Colonic mucosa (tissue), 4 donors: Measurements from ENCODE around the gene CCNI2. TPM values are rescaled to one million over a fixed set of nuclear protein-coding genes. Genes with fewer than 3 reads are reported as not detected.

Experiments used
- DNase-seq: peaks from one replicate; pipeline ENCODE4 v3.0.0-alpha.2; 2020
- H3K27ac ChIP-seq: fragments of 200-600 bp; one replicate; pipeline ENCODE4 v1.8.0; 2021
- H3K27me3 ChIP-seq: fragments of 200-600 bp; one replicate; pipeline ENCODE4 v1.8.0; 2021
- H3K36me3 ChIP-seq: fragments of 200-600 bp; one replicate; pipeline ENCODE4 v1.8.0; 2021
- H3K4me1 ChIP-seq: fragments of 200-600 bp; one replicate; pipeline ENCODE4 v1.8.0; 2021; ENCODE audit warnings: mild to moderate bottlenecking
- H3K4me3 ChIP-seq: fragments of 200-600 bp; one replicate; pipeline ENCODE4 v1.8.0; 2021
- H3K9ac ChIP-seq, 2 donors: one replicate each; pipeline ENCODE4 v1.7.0; 2013; ENCODE audit warnings: control low read depth in 2 of 2, low read depth in 2 of 2, low read length in 2 of 2
- H3K9me3 ChIP-seq: fragments of 200-600 bp; one replicate; pipeline ENCODE4 v1.8.0; 2021
- intact Hi-C: fragments of 100-400 bp; cut with DNase I; formaldehyde crosslinking; loops from one replicate; pipeline ENCODE4 v1.14.1; 2022
- total RNA-seq, 2 donors: library from RNA; stranded (reverse); fragmentation: NEBNext Ultra II Directional in 1 of 2; extraction: Animal tissue kit (Norgen Biotek cat#: 25700) in 1 of 2; gene quantifications; one replicate each; pipeline ENCODE4 v1.2.1, GENCODE V29; 2021
- TF ChIP-seq, protein P1 (sequence below): fragments of 200-600 bp; IDR thresholded peaks from one replicate; pipeline ENCODE4 v1.8.0; 2022; ENCODE audit warnings: antibody characterized with exemption, mild to moderate bottlenecking
- donor health status: healthy.
- donor health status: DM: no; HTN: no; CAD: no.
- donor health status: DM: no; HTN: no; CAD: no.

CCNI2 gene
- total RNA-seq, 2 donors from 2014 or later = 7.1 to 22.9 TPM

DNA sequence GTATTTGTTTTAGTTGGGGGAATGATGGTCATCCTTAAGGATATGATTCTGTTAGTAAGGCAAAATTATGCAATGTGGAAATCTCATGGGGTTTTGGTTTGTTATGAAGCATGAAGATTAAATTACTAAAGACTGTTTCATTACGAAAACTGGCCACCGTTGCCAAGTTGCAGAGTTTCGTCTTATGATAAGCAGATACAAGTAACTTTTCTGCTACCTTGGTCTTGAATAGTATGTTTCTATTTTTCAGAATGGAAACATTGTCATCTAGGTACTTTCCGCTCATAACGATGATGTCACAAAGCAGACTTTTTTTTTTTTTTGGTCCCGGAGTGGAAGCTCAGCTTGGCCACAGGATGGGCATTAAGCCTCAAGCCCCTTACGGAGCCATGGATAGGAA, 4.2 kb downstream of the CCNI2 start:
- H3K9me3 ChIP-seq = no peaks in the 10 kb centered on the region
- no peak overlapping the region for H3K27ac ChIP-seq
- H3K36me3 ChIP-seq = no peaks in the 10 kb centered on the region
- H3K9ac ChIP-seq = no peak overlapping the region
- no peak for DNase-seq
- intact Hi-C loops = loop anchor here (5.0 kb wide), 1 partner anchor 71 kb away; no protein-coding TSS in a partner anchor
- no peak overlapping the region for H3K4me3 ChIP-seq
- no peaks in the 10 kb centered on the region for H3K4me1 ChIP-seq
- H3K27me3 ChIP-seq = no peaks in the 10 kb centered on the region
- TF ChIP-seq, protein P1, sequence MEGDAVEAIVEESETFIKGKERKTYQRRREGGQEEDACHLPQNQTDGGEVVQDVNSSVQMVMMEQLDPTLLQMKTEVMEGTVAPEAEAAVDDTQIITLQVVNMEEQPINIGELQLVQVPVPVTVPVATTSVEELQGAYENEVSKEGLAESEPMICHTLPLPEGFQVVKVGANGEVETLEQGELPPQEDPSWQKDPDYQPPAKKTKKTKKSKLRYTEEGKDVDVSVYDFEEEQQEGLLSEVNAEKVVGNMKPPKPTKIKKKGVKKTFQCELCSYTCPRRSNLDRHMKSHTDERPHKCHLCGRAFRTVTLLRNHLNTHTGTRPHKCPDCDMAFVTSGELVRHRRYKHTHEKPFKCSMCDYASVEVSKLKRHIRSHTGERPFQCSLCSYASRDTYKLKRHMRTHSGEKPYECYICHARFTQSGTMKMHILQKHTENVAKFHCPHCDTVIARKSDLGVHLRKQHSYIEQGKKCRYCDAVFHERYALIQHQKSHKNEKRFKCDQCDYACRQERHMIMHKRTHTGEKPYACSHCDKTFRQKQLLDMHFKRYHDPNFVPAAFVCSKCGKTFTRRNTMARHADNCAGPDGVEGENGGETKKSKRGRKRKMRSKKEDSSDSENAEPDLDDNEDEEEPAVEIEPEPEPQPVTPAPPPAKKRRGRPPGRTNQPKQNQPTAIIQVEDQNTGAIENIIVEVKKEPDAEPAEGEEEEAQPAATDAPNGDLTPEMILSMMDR = no peak

DNA sequence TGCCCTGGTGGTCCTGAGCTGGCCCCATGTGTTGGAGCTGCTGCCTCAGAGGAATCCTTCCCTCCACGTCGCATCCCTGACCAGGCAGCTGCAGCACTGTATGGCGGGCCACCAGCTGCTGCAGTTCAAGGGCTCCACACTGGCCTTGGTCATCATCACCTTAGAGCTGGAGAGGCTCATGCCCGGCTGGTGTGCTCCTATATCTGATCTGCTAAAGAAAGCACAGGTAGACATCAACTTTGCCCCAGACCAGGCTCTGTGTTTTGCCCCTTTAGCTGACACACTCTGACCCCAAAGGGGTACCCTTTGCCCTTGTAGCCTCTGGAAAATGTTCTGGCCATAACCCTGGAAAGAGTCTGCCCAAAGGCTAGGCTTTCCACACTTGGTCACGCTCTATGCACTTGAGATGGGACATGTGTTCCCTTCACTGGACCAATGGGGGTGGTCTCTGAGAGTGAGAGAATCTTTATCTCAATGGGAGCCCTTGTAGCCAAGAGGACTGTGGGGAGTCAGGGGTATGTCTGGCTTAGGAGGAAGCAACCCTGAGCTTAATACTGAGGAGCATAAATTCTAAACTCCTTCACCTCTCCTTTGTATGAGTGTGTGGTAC, 4.8 kb downstream of the CCNI2 start:
- no peak overlapping the region for H3K4me3 ChIP-seq
- no peak for DNase-seq
- intact Hi-C loops = loop anchor here (5.0 kb wide), 1 partner anchor 70 kb away; no protein-coding TSS in a partner anchor
- no peaks in the 10 kb centered on the region for H3K36me3 ChIP-seq
- no peak overlapping the region for H3K27ac ChIP-seq
- H3K27me3 ChIP-seq = no peaks in the 10 kb centered on the region
- no peaks in the 10 kb centered on the region for H3K4me1 ChIP-seq
- no peak overlapping the region for H3K9ac ChIP-seq
- TF ChIP-seq, protein P1 = no peak
- H3K9me3 ChIP-seq = no peaks in the 10 kb centered on the region

DNA sequence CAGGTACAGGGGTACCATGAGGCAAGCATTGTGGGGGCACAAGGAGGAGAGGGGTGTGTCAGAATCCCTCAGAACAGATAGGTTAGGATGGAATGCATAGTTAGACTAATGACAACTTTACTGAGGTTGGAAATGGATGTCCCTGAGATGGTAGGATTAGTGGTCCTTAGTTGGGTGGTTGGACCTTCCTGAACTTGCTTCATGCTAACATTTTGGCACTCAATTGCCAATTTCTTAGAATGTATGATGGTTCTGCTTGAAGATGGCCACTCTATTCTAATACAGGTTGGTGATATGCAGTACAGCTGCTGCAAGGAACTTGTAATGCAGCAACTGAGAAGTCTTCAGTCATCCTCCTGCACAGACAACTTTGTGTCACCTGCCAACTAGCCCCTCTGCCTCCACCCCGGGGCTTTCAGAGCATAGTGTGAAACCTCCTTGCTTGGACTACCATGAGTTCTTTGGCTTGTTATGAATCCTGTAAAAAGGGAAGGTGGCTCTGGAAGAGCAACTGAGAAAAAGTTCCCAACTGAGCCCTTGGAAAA, 5.4 kb downstream of the CCNI2 start:
- Histone ChIP-seq H3K27me3 (no peaks in the 10 kb centered on the region), H3K27ac (no peak overlapping the region), H3K4me1 (no peaks in the 10 kb centered on the region), H3K36me3 (no peaks in the 10 kb centered on the region), H3K4me3 (no peak overlapping the region), H3K9me3 (no peaks in the 10 kb centered on the region), H3K9ac (no peak overlapping the region)
- intact Hi-C loops = loop anchor here (5.0 kb wide), 1 partner anchor 70 kb away; no protein-coding TSS in a partner anchor
- no peak for DNase-seq
- TF ChIP-seq, protein P1 = no peak

DNA sequence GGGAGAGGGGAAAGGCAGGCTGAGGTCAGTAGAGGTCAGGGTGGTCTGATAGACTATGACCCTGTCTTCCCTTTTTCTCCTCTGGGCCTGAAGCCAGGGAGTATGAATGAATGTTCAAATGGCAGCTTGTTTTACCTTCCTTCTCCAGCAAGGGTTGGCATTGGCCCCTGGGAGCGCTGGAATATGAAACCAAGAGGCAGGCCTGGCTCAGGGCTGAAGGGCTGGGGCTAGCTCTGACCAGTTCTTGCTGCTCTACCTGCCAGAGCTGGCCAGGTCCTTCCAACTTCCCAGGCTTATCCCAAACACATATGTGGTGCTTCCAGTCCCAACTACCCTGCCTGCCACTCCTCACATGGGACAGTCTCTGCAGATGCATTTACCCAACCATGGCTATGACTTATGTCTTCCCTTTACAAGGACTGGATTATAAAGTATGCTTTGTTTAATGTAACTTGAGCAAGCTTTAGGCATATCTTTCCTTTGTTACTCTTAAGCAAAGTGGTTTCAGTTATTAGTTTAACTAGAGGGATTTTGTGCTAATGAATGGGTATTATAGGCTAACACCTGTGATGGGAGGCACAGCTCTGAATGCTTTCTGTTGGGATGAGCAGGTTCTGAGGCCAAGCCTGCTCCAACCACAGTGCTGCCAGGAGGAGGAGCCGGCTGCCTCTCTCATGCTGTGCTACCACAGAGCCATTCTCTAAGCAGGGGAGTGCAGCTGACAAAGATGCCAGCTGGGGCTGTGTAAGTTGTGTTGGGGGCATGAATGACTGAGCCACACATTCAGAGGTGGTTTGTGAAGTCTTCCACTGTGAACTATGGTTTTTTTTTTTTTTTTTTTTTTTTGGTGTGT, 6.1 kb downstream of the CCNI2 start:
- Histone ChIP-seq H3K4me3 (no peak overlapping the region), H3K27me3 (no peaks in the 10 kb centered on the region), H3K9me3 (no peaks in the 10 kb centered on the region), H3K27ac (no peak overlapping the region), H3K9ac (no peak overlapping the region), H3K4me1 (no peaks in the 10 kb centered on the region), H3K36me3 (no peaks in the 10 kb centered on the region)
- no peak for DNase-seq
- intact Hi-C loops = loop anchor here (5.0 kb wide), 1 partner anchor 69 kb away; no protein-coding TSS in a partner anchor
- TF ChIP-seq, protein P1 = no peak

DNA sequence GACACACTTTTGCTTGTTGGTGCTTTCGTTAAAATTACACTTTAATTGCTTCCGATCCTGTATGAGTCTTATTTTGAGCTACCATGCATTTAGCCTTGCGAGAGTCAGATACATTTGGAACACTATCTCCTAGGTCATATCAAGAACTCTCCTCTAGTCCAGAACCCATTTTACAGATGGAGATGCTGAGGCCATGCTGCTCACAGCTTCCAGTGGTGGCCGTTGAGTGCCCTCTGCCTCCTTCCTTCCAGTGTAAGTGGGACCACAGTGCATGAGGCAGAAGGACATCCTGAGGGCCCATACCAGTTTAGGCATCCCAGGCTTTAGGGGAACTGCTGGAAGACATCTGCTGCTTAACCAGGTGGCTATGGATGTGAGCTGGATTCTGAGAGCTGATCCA, 6.9 kb downstream of the CCNI2 start:
- intact Hi-C loops = loop anchor here (5.0 kb wide), 1 partner anchor 68 kb away; no protein-coding TSS in a partner anchor
- Histone ChIP-seq H3K9me3 (no peaks in the 10 kb centered on the region), H3K4me3 (no peak overlapping the region), H3K27me3 (no peaks in the 10 kb centered on the region), H3K27ac (no peak overlapping the region), H3K9ac (no peak overlapping the region), H3K4me1 (no peaks in the 10 kb centered on the region), H3K36me3 (no peaks in the 10 kb centered on the region)
- no peak for DNase-seq
- TF ChIP-seq, protein P1 = no peak
